Kidney (tissue), 14 donors: Measurements from ENCODE around the gene CLDN6. TPM values are rescaled to one million over a fixed set of nuclear protein-coding genes. Genes with fewer than 3 reads are reported as not detected.

Source experiments
- DNase-seq, 5 donors: peaks; one replicate each; pipeline ENCODE4 v3.0.0-alpha.2; 2013 to 2020
- FAIRE-seq: peaks from 2 replicates; lab custom pipeline; 2012; peaks lifted over from hg19 to GRCh38; lab: Jason Lieb, UNC
- H3K27ac ChIP-seq, 2 donors: one replicate each; pipeline ENCODE4 v1.7.0; 2013; ENCODE audit warnings: low read depth in 2 of 2, low read length in 2 of 2, inconsistent platforms in 1 of 2
- H3K27me3 ChIP-seq: one replicate; pipeline ENCODE4 v1.7.1; 2013; ENCODE audit warnings: low read length, inconsistent platforms; ENCODE audit not compliant: control insufficient read depth, insufficient read depth
- H3K36me3 ChIP-seq, 3 donors: one replicate each; pipeline versions ENCODE4 v1.7.0 to v1.7.1; 2013; ENCODE audit warnings: low read length in 3 of 3, control low read depth in 1 of 3, inconsistent platforms in 1 of 3; ENCODE audit not compliant: insufficient read depth in 3 of 3, control insufficient read depth in 2 of 3
- H3K4me1 ChIP-seq, 3 donors: one replicate each; pipeline versions ENCODE4 v1.7.0 to v1.7.1; 2013; ENCODE audit warnings: low read length in 3 of 3, inconsistent platforms in 1 of 3, low read depth in 1 of 3; ENCODE audit not compliant: control insufficient read depth in 2 of 3, insufficient read depth in 2 of 3
- H3K4me3 ChIP-seq, 3 donors: one replicate each; pipeline versions ENCODE4 v1.7.0 to v1.8.1; 2013; ENCODE audit warnings: low read length in 3 of 3, control low read depth in 1 of 3, inconsistent platforms in 1 of 3
- H3K9ac ChIP-seq, 3 donors: one replicate each; pipeline versions ENCODE4 v1.7.0 to v1.7.1; 2013; ENCODE audit warnings: low read length in 3 of 3, control low read depth in 1 of 3, inconsistent platforms in 1 of 3
- H3K9me3 ChIP-seq, 3 donors: one replicate each; pipeline versions ENCODE4 v1.7.0 to v1.7.1; 2013; ENCODE audit warnings: low read length in 3 of 3, control low read depth in 1 of 3, inconsistent platforms in 1 of 3; ENCODE audit not compliant: control insufficient read depth in 2 of 3, insufficient read depth in 1 of 3
- intact Hi-C: fragments of 100-400 bp; cut with DNase I; formaldehyde crosslinking; loops from one replicate; pipeline ENCODE4 v1.11.1; 2022
- polyA plus RNA-seq: library from polyadenylated mRNA; stranded (reverse); fragments of 350-450 nt; fragmentation: Illumina TruSeq; extraction: RNeasy Lipid Tissue Mini Kit (QIAGEN cat#74804); gene quantifications from one replicate; pipeline ENCODE4 v1.2.3, GENCODE V29; 2014; ENCODE audit warnings: low read depth, low replicate concordance; ENCODE audit not compliant: insufficient read depth
- total RNA-seq: library from RNA; stranded (reverse); fragmentation: NEBNext Ultra II Directional; extraction: Animal tissue kit (Norgen Biotek cat#: 25700); gene quantifications from one replicate; pipeline ENCODE4 v1.2.1, GENCODE V29; 2021
- TF ChIP-seq, protein P1 (sequence below): IDR thresholded peaks from 3 replicates; pipeline ENCODE4 v1.5.1; 2012; ENCODE audit warnings: mild to moderate bottlenecking, moderate library complexity, borderline replicate concordance; ENCODE audit not compliant: insufficient read depth; ENCODE audit errors: extremely low read depth
- donor health status: control.
- donor health status: control.
- donor health status: control.
- donor health status: control.
- donor health status: control.
- donor health status: DM: yes; HTN: yes; CAD: no.
- donor health status: Normal renal cell carcinoma (clear cell type).

CLDN6 gene
- total and polyA plus RNA-seq, 2 donors from 2014 or later: 0.47 TPM; not detected in 1

DNA sequence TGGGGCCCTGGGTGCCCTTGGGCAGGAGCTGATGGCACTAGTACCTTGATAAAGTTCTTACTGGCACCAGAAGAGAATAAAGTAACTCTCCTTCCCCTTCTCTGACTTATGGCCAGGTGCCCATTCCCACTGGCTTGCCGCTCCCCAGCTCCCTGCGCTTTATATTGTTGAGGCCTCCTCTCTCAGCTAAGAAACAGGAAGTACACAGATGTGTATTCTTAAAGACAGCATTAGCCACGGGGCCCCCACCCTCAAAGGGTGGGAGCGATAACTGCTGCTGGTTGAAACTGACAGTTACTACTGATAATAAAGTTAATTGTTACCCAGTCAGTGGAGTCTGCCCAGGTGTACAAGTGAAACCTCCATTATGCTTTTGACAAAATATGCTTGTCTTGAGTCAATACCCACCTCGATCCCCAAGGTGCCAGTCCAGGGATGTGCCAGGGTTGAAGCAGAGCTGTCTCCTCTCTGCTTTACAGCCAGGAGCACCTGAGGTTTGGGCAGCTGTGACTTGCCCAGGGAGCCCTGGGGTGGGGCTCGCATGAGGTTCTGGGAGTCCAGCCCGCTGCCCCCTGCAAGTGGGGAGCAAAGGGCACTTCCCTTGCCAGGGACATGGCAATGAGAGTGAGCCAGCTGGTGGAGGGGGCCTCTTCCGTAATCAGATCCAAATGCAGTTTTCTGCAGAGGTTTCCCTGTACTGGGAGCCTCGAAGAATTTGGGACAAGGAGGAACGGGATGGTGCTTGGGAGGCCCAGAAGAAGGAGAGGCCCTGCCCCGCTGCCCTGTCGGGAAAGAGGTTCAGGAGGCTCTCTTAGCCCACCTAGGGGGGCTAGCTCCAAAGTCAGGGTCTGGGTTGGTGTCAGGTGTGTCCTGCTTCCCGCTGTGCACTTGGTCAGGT lies 10.7 kb downstream of the CLDN6 start:
- H3K4me3 ChIP-seq: peak overlapping the region in 1 of 3 donors; percentile 19
- H3K4me1 ChIP-seq: peaks cover 0 to 3% (median 0%) of the 10 kb centered on the region in 3 donors
- no peaks in the 10 kb centered on the region for H3K9me3 ChIP-seq
- H3K9ac ChIP-seq: no peak overlapping the region
- intact Hi-C loops: no loop called here
- TF ChIP-seq, protein P1, sequence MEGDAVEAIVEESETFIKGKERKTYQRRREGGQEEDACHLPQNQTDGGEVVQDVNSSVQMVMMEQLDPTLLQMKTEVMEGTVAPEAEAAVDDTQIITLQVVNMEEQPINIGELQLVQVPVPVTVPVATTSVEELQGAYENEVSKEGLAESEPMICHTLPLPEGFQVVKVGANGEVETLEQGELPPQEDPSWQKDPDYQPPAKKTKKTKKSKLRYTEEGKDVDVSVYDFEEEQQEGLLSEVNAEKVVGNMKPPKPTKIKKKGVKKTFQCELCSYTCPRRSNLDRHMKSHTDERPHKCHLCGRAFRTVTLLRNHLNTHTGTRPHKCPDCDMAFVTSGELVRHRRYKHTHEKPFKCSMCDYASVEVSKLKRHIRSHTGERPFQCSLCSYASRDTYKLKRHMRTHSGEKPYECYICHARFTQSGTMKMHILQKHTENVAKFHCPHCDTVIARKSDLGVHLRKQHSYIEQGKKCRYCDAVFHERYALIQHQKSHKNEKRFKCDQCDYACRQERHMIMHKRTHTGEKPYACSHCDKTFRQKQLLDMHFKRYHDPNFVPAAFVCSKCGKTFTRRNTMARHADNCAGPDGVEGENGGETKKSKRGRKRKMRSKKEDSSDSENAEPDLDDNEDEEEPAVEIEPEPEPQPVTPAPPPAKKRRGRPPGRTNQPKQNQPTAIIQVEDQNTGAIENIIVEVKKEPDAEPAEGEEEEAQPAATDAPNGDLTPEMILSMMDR: no peak
- H3K27ac ChIP-seq: no peak overlapping the region
- DNase-seq: no peak
- H3K27me3 ChIP-seq: peaks cover 5% of the 10 kb centered on the region
- no peaks in the 10 kb centered on the region for H3K36me3 ChIP-seq
- no peak for FAIRE-seq

DNA sequence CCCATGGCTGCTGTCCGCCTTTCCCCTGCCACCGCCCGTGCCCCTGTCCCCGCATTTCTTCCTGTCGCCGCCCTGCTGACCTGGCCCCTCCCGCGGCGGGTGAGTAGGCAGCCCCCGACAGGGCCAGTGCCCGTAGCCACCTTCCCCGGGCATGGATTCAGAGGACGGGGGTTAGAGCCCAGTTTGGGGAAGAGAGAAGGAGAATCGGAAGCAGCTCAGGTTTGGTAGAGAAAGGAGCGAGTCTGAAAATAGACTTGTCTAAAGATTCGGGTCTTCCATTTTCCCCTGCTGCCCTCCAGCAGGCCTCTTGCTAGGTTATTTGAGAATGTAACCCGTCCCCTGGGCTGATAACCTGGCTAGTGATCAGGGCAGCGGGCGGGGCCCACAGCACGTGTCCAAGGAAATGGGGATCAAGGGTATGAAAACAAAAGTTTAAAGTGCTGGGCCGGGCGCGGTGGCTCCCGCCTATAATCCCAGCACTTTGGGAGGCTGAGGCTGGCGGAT lies 13.2 kb downstream of the CLDN6 start:
- Histone ChIP-seq H3K27ac (no peak overlapping the region), H3K9me3 (no peaks in the 10 kb centered on the region), H3K4me3 (peak overlapping the region in 1 of 3 donors; percentile 48), H3K27me3 (peaks cover 2% of the 10 kb centered on the region), H3K36me3 (no peaks in the 10 kb centered on the region), H3K4me1 (peaks cover 0 to 3% (median 0%) of the 10 kb centered on the region in 3 donors), H3K9ac (peak overlapping the region in 1 of 3 donors; percentile 58)
- intact Hi-C loops: no loop called here
- TF ChIP-seq, protein P1: no peak
- peak in 2 of 5 donors; percentile 26 to 43 for DNase-seq
- FAIRE-seq: no peak

DNA sequence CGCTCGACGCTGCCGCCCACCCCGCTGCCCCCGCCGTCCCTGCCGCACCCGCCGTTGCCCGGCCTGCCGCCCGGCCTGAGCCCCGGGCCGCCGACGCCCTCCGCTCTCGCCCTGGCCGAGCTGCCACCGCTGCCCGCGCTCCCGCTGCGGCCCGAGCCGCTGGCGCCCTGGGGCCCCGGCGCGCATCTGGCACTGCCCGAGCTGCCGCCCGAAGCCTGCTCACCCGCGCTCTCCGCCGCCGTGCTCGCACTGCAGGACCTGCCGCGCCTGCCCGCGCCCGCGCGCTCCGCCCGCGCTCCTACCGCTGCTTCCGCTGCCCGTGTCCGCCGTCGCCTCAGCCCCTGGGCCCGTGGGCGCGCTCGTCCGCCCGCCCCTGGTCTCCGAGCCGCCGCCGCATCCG lies 13.7 kb downstream of the CLDN6 start:
- H3K27me3 ChIP-seq: peaks cover 2% of the 10 kb centered on the region
- H3K9me3 ChIP-seq: no peaks in the 10 kb centered on the region
- H3K4me1 ChIP-seq: peaks cover 0 to 3% (median 0%) of the 10 kb centered on the region in 3 donors
- FAIRE-seq: no peak
- H3K36me3 ChIP-seq: no peaks in the 10 kb centered on the region
- no peak overlapping the region for H3K9ac ChIP-seq
- TF ChIP-seq, protein P1: no peak
- H3K4me3 ChIP-seq: no peak overlapping the region
- intact Hi-C loops: no loop called here
- no peak overlapping the region for H3K27ac ChIP-seq
- no peak for DNase-seq
